Omental fat pad (tissue), 4 donors: Measurements from ENCODE around the gene CYP2F1. TPM values are rescaled to one million over a fixed set of nuclear protein-coding genes. Genes with fewer than 3 reads are reported as not detected.
"Not testable (repeated sequence)": the region's sequence is repeated elsewhere in the genome, so short reads cannot be mapped to it uniquely, and the experiment has no call there.

Source experiments
- ATAC-seq: fragments of 150-250 bp; one replicate; pipeline ENCODE4 v1.9.1; 2016; ENCODE audit warnings: mild to moderate bottlenecking, moderate library complexity; ENCODE audit not compliant: low FRiP score
- DNase-seq: peaks from one replicate; pipeline ENCODE4 v3.0.0-alpha.2; 2019; ENCODE audit warnings: low spot score
- CTCF ChIP-seq, 3 donors: fragments of 450-650 bp; IDR thresholded peaks; one replicate each; pipeline ENCODE4 v1.5.1; 2016 to 2017; ENCODE audit warnings: antibody characterized with exemption in 3 of 3, mild to moderate bottlenecking in 3 of 3, moderate library complexity in 2 of 3
- total RNA-seq, 4 donors: library from RNA; depleted of rRNA; stranded (reverse); fragments of >200 nt; gene quantifications; one replicate each; pipeline ENCODE4 v1.1.0, GENCODE V29; 2016

Gene CYP2F1
- total RNA-seq, 4 donors from 2014 or later, result not detected

- ATAC-seq, result no peak
- no peak for DNase-seq
- TF ChIP-seq CTCF (IDR thresholded peaks at IDR 0.05), result no peak
Observed at GRCh38 chr19:41111750-41112295, 2.4 kb upstream of the CYP2F1 start.

GRCh38 chr19:41112728-41113290 lies 1.4 kb upstream of the CYP2F1 start:
- ATAC-seq (no peak), DNase-seq (no peak)
- TF ChIP-seq CTCF (IDR thresholded peaks at IDR 0.05), result no peak

DNA sequence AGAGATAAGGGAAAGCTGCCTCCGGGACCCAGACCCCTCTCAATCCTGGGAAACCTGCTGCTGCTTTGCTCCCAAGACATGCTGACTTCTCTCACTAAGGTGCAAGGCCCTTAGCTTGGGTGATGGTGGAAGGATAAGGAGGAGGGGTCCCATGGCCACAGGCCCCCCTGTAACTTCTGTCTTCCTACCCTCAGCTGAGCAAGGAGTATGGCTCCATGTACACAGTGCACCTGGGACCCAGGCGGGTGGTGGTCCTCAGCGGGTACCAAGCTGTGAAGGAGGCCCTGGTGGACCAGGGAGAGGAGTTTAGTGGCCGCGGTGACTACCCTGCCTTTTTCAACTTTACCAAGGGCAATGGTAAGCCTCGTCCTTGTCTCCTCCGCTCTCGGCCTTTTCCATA lies 2.0 kb downstream of the CYP2F1 start:
- no peak for DNase-seq

GRCh38 chr19:41120929-41121911 lies 7.0 kb downstream of the CYP2F1 start:
- not testable (repeated sequence) for ATAC-seq

More for the DNA sequence above, 2.0 kb downstream of the CYP2F1 start:
- TF ChIP-seq CTCF (IDR thresholded peaks at IDR 0.05), result no peak
- ATAC-seq, result no peak

GRCh38 chr19:41122846-41123245 lies 8.6 kb downstream of the CYP2F1 start:
- ATAC-seq, DNase-seq: not testable (repeated sequence)

More at GRCh38 chr19:41120929-41121911, 7.0 kb downstream of the CYP2F1 start:
- not testable (repeated sequence) for DNase-seq

DNA sequence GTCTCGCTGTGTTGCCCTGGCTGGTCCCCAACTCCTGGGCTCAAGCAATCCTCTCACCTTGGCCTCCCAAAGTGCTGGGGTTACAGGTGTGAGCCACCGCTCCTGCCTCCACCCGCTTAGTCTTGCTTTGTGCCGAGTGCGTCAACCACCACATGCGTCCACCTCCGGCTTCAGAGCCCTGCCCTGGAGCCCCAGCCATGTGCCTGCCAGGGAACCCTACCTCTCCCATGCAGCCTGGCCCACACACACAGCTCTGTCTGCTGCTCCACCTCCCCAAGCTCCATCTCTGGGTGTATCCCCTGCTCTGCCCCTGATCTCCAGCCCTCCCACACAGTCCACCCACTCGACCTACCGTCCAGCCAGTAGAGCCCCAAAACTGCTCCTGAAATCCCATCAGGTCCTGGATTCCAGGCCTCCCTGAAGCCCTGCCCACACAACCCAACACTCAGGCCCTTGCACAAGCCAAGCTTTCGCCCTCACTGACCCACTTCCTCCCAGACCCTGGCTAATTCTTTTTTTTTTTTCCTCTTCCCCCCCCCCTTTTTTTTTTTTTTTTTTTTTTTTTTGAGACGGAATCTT lies 9.6 kb downstream of the CYP2F1 start:
- TF ChIP-seq CTCF (IDR thresholded peaks at IDR 0.05), result no peak
- ATAC-seq (no peak), DNase-seq (no peak)

- not testable (repeated sequence) for DNase-seq, ATAC-seq
Observed at GRCh38 chr19:41126765-41127203, 12.6 kb downstream of the CYP2F1 start.

- ATAC-seq, DNase-seq: not testable (repeated sequence)
Observed at GRCh38 chr19:41127362-41127761, 13.1 kb downstream of the CYP2F1 start.

- DNase-seq (peak; percentile 59), ATAC-seq (peak; percentile 89)
Observed at GRCh38 chr19:41127801-41128300, 13.6 kb downstream of the CYP2F1 start.
